Measurements from ENCODE around the gene CLMN.

- TF ChIP-seq CTCF (IDR thresholded peaks at IDR 0.05) (no peak), POLR2A (IDR thresholded peaks at IDR 0.05) (no peak), POLR2AphosphoS5 (IDR thresholded peaks at IDR 0.05) (no peak)
These were observed 22.7 kb downstream of the CLMN start for GRCh38 chr14:95296966-95297365.
